Vagina (tissue), 2 donors: ENCODE results near the gene DMAP1.

Source experiments
- CTCF ChIP-seq, 3 experiments: fragments of 450-650 bp in 2 of 3; fragments of 200-600 bp in 1 of 3; sonication (generic) in 1 of 3; IDR thresholded peaks; one replicate each; pipeline ENCODE4 v1.5.1; 2017 to 2019; ENCODE audit warnings: antibody characterized with exemption in 3 of 3, mild to moderate bottlenecking in 2 of 3, moderate library complexity in 2 of 3
- POLR2A ChIP-seq, 2 donors: fragments of 450-650 bp; IDR thresholded peaks; one replicate each; pipeline ENCODE4 v1.6.1; 2017; ENCODE audit warnings: antibody characterized with exemption in 2 of 2, mild to moderate bottlenecking in 2 of 2, moderate library complexity in 2 of 2
- POLR2AphosphoS5 ChIP-seq, 2 donors: sonication (generic); formaldehyde crosslinking; IDR thresholded peaks; one replicate each; pipeline ENCODE4 v1.9.0; 2017; ENCODE audit warnings: antibody characterized with exemption in 2 of 2, mild to moderate bottlenecking in 2 of 2, low read depth in 1 of 2; ENCODE audit not compliant: insufficient read depth in 1 of 2

- no peak for TF ChIP-seq CTCF (IDR thresholded peaks at IDR 0.05)
- no peak for TF ChIP-seq POLR2A (IDR thresholded peaks at IDR 0.05)
- TF ChIP-seq POLR2AphosphoS5 (IDR thresholded peaks at IDR 0.05; ENCODE audit: insufficient read depth in 1 of 2, low read depth in 1 of 2): no peak
Observed at GRCh38 chr1:44170281-44170823, 42.9 kb upstream of the DMAP1 start.
